Uterus (tissue), 2 donors: ENCODE data around the gene CTDSP2.

Experiments
- POLR2A ChIP-seq, 2 donors: fragments of 450-650 bp; IDR thresholded peaks; one replicate each; pipeline ENCODE4 v1.6.1; 2016; ENCODE audit warnings: antibody characterized with exemption in 2 of 2, mild to moderate bottlenecking in 1 of 2, moderate library complexity in 1 of 2
- TF ChIP-seq, protein P1 (sequence below), 4 experiments: fragments of 200-600 bp in 2 of 4; fragments of 450-650 bp in 2 of 4; sonication (generic) in 2 of 4; IDR thresholded peaks; one replicate each; pipeline ENCODE4 v1.5.1; 2016 to 2019; ENCODE audit warnings: antibody characterized with exemption in 4 of 4, mild to moderate bottlenecking in 2 of 4, moderate library complexity in 1 of 4

DNA sequence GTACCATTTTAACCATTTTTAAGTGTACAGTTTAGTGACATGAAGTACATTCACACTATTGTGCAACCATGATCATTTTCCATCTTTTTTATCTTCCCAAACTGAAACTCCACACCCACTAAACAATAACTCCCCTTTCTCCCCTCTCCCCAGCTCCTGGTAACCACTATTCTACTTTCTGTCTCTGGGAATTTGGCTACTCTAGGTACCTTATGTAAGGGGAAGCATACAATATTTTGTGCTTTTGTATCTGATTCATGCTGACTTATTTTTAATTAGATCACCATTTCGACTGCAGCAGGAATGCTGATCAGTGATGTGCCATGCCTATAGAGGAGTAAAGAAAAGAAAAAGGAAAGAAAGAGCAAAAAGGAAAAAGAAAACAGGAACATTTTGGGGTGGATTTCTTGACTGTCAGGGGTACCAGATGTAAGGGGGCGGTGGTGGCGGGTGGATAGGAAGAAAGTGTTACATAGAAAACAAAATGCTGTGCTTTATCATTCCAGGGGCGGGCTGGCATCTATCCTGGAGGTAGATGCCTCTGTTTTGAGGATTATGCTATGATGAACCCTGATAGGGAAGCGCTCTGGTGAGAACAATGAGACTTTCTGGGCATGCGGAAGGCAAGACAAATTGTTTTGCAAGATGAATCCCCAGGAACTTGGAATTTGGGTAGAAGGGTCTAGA, 45.2 kb upstream of the CTDSP2 start:
- TF ChIP-seq, protein P1, sequence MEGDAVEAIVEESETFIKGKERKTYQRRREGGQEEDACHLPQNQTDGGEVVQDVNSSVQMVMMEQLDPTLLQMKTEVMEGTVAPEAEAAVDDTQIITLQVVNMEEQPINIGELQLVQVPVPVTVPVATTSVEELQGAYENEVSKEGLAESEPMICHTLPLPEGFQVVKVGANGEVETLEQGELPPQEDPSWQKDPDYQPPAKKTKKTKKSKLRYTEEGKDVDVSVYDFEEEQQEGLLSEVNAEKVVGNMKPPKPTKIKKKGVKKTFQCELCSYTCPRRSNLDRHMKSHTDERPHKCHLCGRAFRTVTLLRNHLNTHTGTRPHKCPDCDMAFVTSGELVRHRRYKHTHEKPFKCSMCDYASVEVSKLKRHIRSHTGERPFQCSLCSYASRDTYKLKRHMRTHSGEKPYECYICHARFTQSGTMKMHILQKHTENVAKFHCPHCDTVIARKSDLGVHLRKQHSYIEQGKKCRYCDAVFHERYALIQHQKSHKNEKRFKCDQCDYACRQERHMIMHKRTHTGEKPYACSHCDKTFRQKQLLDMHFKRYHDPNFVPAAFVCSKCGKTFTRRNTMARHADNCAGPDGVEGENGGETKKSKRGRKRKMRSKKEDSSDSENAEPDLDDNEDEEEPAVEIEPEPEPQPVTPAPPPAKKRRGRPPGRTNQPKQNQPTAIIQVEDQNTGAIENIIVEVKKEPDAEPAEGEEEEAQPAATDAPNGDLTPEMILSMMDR (IDR thresholded peaks at IDR 0.05): no peak
- TF ChIP-seq POLR2A (IDR thresholded peaks at IDR 0.05): no peak
